MCF 10A (cell line): ENCODE data around the gene RAB3B. TPM values are rescaled to one million over a fixed set of nuclear protein-coding genes. Genes with fewer than 3 reads are reported as not detected.
"Not testable (repeated sequence)": the region's sequence is repeated elsewhere in the genome, so short reads cannot be mapped to it uniquely, and the experiment has no call there.

ENCODE experiments used
- BruUV-seq: library from RNA; stranded (reverse); fragments of 400-500 nt; replicated peaks from 2 replicates; lab custom pipeline; 2021; lab: Mats Ljungman, UMichigan
- CTCF ChIA-PET: fragments of 300-600 bp; sonication (Branson Sonifier 250); formaldehyde crosslinking; extraction: SDS; loops from one replicate; lab custom pipeline; 2021; ENCODE audit warnings: antibody characterized with exemption, inconsistent platforms; lab: Yijun Ruan, JAX
- POLR2A ChIA-PET: fragments of 300-600, 350-650 bp; sonication (Branson Sonifier 250); formaldehyde crosslinking; extraction: SDS; loops from one replicate; lab custom pipeline; 2020; ENCODE audit warnings: antibody characterized with exemption, inconsistent platforms; lab: Yijun Ruan, JAX
- DNase-seq: peaks from one replicate; pipeline ENCODE4 v3.0.0-alpha.2; 2018; ENCODE audit not compliant: unreplicated experiment
- H3K27ac Mint-ChIP-seq: one replicate; pipeline ENCODE4 v1.8.0; 2022; ENCODE audit warnings: mild to moderate bottlenecking, low read depth, mixed read lengths; ENCODE audit not compliant: unreplicated experiment
- H3K27me3 Mint-ChIP-seq: one replicate; pipeline ENCODE4 v1.8.0; 2022; ENCODE audit warnings: mixed read lengths; ENCODE audit not compliant: insufficient read depth, unreplicated experiment
- H3K36me3 Mint-ChIP-seq: one replicate; pipeline ENCODE4 v1.8.0; 2022; ENCODE audit warnings: mild to moderate bottlenecking, moderate library complexity, mixed read lengths; ENCODE audit not compliant: insufficient read depth, unreplicated experiment
- H3K4me1 Mint-ChIP-seq: one replicate; pipeline ENCODE4 v1.8.0; 2022; ENCODE audit warnings: mixed read lengths; ENCODE audit not compliant: insufficient read depth, unreplicated experiment
- H3K4me3 Mint-ChIP-seq: one replicate; pipeline ENCODE4 v1.8.0; 2022; ENCODE audit warnings: mild to moderate bottlenecking, moderate library complexity, mixed read lengths; ENCODE audit not compliant: unreplicated experiment
- H3K9me3 Mint-ChIP-seq: one replicate; pipeline ENCODE4 v1.8.0; 2022; ENCODE audit warnings: mixed read lengths; ENCODE audit not compliant: unreplicated experiment
- intact Hi-C: fragments of 100-400 bp; cut with micrococcal nuclease; formaldehyde crosslinking; loops from 2 replicates; pipeline ENCODE4 v1.14.1; 2022
- total RNA-seq: library from RNA; stranded (reverse); gene quantifications from 2 replicates; pipeline ENCODE4 v1.2.3, GENCODE V29; 2022
- TF ChIP-seq, protein P1 (sequence below): fragments of 200-600 bp; IDR thresholded peaks from one replicate; pipeline ENCODE4 v1.8.0; 2022; ENCODE audit warnings: antibody characterized with exemption, mild to moderate bottlenecking; ENCODE audit not compliant: unreplicated experiment

RAB3B gene
- total RNA-seq, 1 experiment from 2014 or later: 0.05 TPM

DNA sequence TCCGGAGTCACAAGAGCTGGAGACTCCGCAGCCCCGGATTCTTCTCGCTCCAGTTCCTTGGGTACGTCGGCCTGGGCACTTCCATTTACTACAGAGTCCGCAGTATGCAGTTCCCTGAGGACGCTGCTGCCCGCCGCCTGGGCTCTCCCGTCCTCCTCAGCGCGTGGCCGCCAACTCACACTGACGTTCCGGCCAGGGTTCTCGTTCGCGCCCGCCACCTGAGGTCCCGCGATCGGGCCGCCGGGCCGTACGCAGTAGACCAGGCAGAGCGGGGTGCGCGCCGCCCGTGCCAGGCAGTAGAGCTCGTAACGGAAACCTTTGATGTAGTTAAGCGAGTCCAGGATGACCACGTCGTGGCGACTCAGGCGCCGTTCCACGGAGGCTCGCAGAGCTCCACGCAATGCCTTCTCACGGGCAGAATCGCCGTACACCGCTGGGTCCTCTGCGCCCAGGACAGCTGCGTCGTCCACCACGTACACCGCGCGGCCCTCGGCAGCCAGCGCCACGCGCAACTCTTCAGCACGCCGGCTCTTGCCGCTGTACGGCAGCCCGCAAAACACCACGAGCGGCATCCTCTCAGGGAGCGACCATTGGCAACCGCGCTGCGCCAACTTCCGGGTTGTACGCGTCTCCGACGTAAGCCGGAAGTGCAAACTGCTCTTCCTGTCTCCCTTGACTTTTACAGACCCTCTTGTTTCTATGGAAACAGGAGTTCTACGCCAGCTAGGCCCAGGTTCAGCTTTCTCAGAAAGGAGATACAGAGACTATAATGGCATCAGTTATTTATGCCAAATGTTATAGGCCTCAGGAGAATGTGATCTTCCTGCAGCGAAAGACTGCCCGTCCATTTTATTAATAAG is 42.9 kb upstream of the RAB3B start, which contains the start of gene KTI12:
Gene KTI12 (minus strand): TSS at position 621 of the 860 bp plus-strand sequence. CDS start 49 bp downstream, at position 572.
- Mint-ChIP-seq H3K4me1 (peaks cover 23% of the 10 kb centered on the region), H3K27me3 (no peaks in the 10 kb centered on the region), H3K36me3 (peaks cover 18% of the 10 kb centered on the region), H3K4me3 (peak within 1 kb of the TSS; percentile 89), H3K9me3 (no peaks in the 10 kb centered on the region), H3K27ac (peak within 1 kb of the TSS; percentile 91)
- TSS peak; percentile 67 for BruUV-seq
- DNase-seq: peak; percentile 79
- TF ChIP-seq, protein P1, sequence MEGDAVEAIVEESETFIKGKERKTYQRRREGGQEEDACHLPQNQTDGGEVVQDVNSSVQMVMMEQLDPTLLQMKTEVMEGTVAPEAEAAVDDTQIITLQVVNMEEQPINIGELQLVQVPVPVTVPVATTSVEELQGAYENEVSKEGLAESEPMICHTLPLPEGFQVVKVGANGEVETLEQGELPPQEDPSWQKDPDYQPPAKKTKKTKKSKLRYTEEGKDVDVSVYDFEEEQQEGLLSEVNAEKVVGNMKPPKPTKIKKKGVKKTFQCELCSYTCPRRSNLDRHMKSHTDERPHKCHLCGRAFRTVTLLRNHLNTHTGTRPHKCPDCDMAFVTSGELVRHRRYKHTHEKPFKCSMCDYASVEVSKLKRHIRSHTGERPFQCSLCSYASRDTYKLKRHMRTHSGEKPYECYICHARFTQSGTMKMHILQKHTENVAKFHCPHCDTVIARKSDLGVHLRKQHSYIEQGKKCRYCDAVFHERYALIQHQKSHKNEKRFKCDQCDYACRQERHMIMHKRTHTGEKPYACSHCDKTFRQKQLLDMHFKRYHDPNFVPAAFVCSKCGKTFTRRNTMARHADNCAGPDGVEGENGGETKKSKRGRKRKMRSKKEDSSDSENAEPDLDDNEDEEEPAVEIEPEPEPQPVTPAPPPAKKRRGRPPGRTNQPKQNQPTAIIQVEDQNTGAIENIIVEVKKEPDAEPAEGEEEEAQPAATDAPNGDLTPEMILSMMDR: no peak
- intact Hi-C loops: no loop called here
- POLR2A ChIA-PET: interaction anchor here (0.6 to 3.9 kb wide), 16 partner anchors 11 to 371 kb away, joined by 3 to 73 read pairs (median 5); partner anchors contain the start of genes BTF3L4, ORC1, PRPF38A and TXNDC12
- CTCF ChIA-PET: interaction anchor here (0.5 to 1.8 kb wide), 4 partner anchors 15 to 1022 kb away, joined by 3 to 5 read pairs (median 4); no protein-coding TSS in a partner anchor

DNA sequence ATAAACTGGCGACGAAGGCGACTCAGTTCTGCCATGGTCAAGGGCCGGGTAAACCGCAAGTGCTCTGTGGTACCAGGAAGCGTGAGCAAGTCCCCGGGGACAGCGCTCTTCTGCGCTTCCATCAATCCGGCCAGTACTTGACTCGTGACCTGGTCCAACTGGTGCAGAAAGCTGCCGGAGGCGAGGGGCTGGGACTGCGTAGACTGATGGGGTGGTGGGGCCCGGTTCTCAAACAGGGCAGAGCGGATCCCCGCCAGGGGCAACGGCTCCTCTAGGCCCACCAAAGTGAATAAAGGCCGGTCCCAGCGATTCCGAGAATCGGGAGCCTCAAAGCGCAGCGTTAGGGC is 42.3 kb upstream of the RAB3B start:
- ChIA-PET POLR2A (interaction anchor here (0.6 to 3.9 kb wide), 14 partner anchors 11 to 336 kb away, joined by 3 to 73 read pairs (median 6); partner anchors contain the start of genes BTF3L4 and TXNDC12), CTCF (interaction anchor here (0.5 to 0.6 kb wide), 2 partner anchors 22 to 1021 kb away, joined by 3 read pairs; no protein-coding TSS in a partner anchor)
- DNase-seq: peak; percentile 46
- TF ChIP-seq, protein P1: no peak
- Mint-ChIP-seq H3K4me1 (peaks cover 19% of the 10 kb centered on the region), H3K36me3 (peaks cover 12% of the 10 kb centered on the region), H3K27me3 (no peaks in the 10 kb centered on the region), H3K27ac (peak overlapping the region; percentile 91), H3K9me3 (no peaks in the 10 kb centered on the region), H3K4me3 (peak overlapping the region; percentile 89)
- intact Hi-C loops: no loop called here
- BruUV-seq: no TSS peak

DNA sequence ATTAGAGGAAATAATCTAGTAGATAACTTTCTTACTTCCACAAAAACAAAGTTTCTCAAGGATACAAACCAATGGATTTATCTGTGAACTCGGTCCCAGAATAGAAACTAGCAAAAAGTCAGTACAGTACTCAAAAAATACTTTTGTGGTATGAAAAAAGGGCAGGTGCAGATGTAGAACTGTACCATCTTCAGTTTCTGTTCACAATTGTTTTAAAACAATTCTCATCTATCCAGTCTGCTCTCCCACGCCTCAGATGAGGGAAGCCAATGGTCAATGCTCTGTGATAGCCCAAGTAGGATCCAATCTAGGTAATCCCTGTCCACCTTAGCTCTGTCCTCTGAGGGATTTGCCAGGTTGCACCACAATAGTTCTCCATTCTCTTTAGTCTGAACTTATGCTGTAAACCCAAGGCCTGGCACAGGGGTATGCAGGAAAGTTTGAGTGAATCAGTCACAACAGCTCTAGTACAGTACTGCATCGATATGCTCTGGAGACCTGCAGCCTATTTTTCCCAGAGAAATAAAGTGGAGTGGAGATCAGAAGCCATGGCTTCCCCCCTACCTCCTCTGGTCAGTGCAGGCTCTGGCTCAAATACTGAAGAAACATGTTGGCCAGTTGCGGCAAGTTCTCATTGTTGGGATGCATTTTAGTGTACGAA is 41.8 kb upstream of the RAB3B start:
- Mint-ChIP-seq H3K27ac (peak overlapping the region; percentile 91), H3K36me3 (peaks cover 13% of the 10 kb centered on the region), H3K4me3 (peak overlapping the region; percentile 89), H3K27me3 (no peaks in the 10 kb centered on the region), H3K9me3 (no peaks in the 10 kb centered on the region), H3K4me1 (peaks cover 18% of the 10 kb centered on the region)
- ChIA-PET CTCF (no interaction called here), POLR2A (interaction anchor here (0.6 to 3.9 kb wide), 14 partner anchors 10 to 337 kb away, joined by 3 to 73 read pairs (median 4); partner anchors contain the start of genes BTF3L4 and TXNDC12)
- intact Hi-C loops: no loop called here
- TF ChIP-seq, protein P1: no peak
- TSS peak; percentile 53 for BruUV-seq
- peak; percentile 11 for DNase-seq

DNA sequence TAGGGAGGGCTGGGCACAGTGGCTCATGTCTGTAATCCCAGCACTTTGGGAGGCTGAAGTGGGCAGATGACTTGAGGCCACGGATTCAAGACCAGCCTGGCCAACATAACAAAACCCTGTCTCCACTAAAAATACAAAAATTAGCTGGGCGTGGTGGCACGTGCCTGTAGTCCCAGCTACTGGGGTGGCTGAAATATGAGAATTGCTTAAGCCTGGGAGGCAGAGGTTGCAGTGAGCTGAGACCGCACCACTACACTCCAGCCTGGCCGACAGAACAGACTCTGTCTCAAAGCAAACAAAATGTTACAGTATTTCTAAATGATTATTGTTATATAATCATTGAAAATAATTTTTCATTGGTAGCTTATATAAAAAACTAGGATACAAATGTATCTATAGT is 38.3 kb upstream of the RAB3B start:
- CTCF ChIA-PET: interaction anchor here (0.5 to 0.6 kb wide), 3 partner anchors 27 to 270 kb away, joined by 3 read pairs; no protein-coding TSS in a partner anchor
- DNase-seq, H3K9me3 Mint-ChIP-seq, H3K27me3 Mint-ChIP-seq, H3K4me3 Mint-ChIP-seq, intact Hi-C loops, BruUV-seq, H3K27ac Mint-ChIP-seq: not testable (repeated sequence)
- Mint-ChIP-seq H3K4me1 (peaks cover 18% of the 10 kb centered on the region), H3K36me3 (peaks cover 47% of the 10 kb centered on the region)
- POLR2A ChIA-PET: interaction anchor here (1.0 to 1.1 kb wide), 2 partner anchors 79 to 149 kb away, joined by 3 to 4 read pairs; no protein-coding TSS in a partner anchor
